PFSK-1 (cell line): ENCODE data around the gene CCDC87.

Experiments
- FOXP2 ChIP-seq: optimal IDR thresholded peaks from 2 replicates; pipeline ENCODE3; 2011; ENCODE audit warnings: borderline replicate concordance, control low read depth, inconsistent platforms; ENCODE audit not compliant: insufficient read depth; ENCODE audit errors: extremely low read length, extremely low read depth
- POLR2AphosphoS5 ChIP-seq: IDR thresholded peaks from 2 replicates; pipeline ENCODE4 v1.6.1; 2012; ENCODE audit warnings: low read depth, mild to moderate bottlenecking, control low read depth, low read length, moderate library complexity
- SIN3A ChIP-seq: IDR thresholded peaks from 2 replicates; pipeline ENCODE4 v1.6.1; 2012; ENCODE audit warnings: mild to moderate bottlenecking, low read length, moderate library complexity, borderline replicate concordance; ENCODE audit not compliant: insufficient read depth
- TAF1 ChIP-seq: IDR thresholded peaks from 2 replicates; pipeline ENCODE4 v1.6.1; 2012; ENCODE audit warnings: low read length, control low read depth, borderline replicate concordance; ENCODE audit not compliant: insufficient read depth
- TF ChIP-seq, protein P1 (sequence below), 2 experiments: IDR thresholded peaks; 2 replicates each; pipeline versions ENCODE4 v1.6.1 to v1.8.0; 2011 to 2012; ENCODE audit warnings: low read depth in 2 of 2, low read length in 2 of 2, control low read depth in 1 of 2, inconsistent platforms in 1 of 2, mild to moderate bottlenecking in 1 of 2, moderate library complexity in 1 of 2; ENCODE audit not compliant: insufficient read depth in 1 of 2

CCDC87 gene

DNA sequence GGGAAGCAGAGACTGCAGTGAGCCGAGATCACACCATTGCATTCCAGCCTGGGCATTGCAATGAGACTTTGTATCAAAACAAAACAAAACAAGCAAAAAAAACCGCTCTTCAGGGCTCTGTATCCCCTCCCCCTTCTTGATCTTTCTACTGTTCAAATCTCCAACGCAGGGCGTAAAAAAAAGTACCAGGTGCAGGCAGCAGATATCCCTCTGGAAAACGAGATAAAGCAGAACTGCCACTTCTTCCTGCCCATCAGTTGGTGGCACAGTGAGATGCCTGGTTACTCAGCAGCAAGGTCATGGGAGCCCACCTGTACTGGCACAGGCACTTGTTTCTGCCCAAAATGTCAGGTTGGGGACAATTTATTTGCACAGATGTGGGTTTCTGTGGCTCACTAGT lies 11.3 kb upstream of the CCDC87 start:
- TF ChIP-seq SIN3A (no peak), POLR2AphosphoS5 (no peak), TAF1 (no peak), FOXP2 (no peak)
- TF ChIP-seq, protein P1, sequence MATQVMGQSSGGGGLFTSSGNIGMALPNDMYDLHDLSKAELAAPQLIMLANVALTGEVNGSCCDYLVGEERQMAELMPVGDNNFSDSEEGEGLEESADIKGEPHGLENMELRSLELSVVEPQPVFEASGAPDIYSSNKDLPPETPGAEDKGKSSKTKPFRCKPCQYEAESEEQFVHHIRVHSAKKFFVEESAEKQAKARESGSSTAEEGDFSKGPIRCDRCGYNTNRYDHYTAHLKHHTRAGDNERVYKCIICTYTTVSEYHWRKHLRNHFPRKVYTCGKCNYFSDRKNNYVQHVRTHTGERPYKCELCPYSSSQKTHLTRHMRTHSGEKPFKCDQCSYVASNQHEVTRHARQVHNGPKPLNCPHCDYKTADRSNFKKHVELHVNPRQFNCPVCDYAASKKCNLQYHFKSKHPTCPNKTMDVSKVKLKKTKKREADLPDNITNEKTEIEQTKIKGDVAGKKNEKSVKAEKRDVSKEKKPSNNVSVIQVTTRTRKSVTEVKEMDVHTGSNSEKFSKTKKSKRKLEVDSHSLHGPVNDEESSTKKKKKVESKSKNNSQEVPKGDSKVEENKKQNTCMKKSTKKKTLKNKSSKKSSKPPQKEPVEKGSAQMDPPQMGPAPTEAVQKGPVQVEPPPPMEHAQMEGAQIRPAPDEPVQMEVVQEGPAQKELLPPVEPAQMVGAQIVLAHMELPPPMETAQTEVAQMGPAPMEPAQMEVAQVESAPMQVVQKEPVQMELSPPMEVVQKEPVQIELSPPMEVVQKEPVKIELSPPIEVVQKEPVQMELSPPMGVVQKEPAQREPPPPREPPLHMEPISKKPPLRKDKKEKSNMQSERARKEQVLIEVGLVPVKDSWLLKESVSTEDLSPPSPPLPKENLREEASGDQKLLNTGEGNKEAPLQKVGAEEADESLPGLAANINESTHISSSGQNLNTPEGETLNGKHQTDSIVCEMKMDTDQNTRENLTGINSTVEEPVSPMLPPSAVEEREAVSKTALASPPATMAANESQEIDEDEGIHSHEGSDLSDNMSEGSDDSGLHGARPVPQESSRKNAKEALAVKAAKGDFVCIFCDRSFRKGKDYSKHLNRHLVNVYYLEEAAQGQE (IDR thresholded peaks at IDR 0.05; ENCODE audit: insufficient read depth in 1 of 2, low read depth in 2 of 2, low read length in 2 of 2) = no peak

DNA sequence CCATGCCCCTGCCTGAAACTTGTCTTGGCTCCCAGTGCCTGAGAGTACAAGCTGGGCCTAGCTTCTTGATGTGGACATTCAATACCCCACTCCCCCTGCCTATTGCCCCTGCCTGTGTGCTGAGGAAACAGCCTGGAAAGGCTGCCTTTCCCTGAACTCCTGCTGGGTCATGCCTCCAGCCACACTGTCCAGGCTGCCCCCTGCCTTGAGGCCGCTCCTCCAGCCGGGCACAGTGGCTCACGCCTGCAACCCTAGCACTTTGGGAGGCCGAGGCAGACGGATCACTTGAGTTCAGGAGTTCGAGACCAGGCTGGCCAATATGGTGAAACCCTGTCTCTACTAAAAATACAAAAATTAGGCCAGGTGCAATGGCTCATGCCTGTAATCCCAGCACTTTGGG lies 10.2 kb upstream of the CCDC87 start:
- TF ChIP-seq FOXP2 = no peak
- TF ChIP-seq TAF1 = no peak
- TF ChIP-seq, protein P1 (IDR thresholded peaks at IDR 0.05; ENCODE audit: insufficient read depth in 1 of 2, low read depth in 2 of 2, low read length in 2 of 2) = no peak
- TF ChIP-seq POLR2AphosphoS5 = no peak
- TF ChIP-seq SIN3A = no peak

DNA sequence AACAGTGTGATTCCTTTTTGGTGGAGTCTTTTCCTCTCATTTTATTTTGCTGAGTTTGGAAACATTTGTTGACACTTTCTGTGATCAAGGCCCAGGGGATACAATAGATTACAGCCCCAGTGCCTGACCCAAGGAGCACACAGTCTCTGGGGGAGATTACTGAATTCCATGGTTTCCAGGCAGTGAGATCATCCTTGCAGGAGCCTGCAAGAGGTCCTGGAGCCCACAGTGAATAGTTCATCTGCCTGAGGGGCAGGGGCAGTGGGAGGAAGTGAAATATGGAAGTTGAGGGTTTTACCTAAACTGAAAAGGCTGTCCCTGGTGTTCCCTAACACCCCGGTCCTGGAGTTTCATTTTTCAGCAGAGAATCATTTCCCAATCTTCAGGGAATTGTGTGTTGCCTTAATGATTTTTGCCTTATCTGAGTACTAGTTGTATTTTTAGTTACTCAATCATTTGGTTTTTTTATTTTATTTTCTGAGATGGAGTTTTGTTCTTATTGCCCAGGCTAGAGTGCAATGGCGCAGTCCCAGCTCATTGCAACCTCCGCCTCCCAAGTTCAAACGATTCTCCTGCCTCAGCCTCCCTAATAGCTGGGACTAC lies 7.9 kb upstream of the CCDC87 start:
- TF ChIP-seq SIN3A (no peak), POLR2AphosphoS5 (no peak), FOXP2 (no peak), TAF1 (no peak)
- TF ChIP-seq, protein P1 (IDR thresholded peaks at IDR 0.05; ENCODE audit: insufficient read depth in 1 of 2, low read depth in 2 of 2, low read length in 2 of 2) = no peak

DNA sequence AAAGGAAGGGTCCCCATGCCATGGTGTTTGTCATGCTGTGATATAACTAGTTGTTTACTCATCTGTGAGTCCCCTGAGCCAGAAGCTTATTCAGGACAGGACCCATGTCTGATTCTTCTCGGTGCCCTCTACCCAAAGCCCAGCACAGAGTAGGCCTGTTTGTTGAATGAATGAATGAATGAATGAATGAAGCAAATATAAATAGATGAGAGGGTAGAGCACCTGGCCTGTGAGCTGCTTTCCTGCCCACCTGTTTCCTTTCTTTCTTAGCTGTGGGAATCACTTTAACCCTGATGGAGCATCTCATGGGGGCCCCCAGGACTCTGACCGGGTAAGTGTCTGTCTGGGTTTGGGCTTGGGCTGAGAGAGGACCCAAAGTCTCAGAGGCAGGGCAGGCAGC lies 7.4 kb upstream of the CCDC87 start:
- TF ChIP-seq SIN3A = no peak
- no peak for TF ChIP-seq TAF1
- TF ChIP-seq, protein P1 (IDR thresholded peaks at IDR 0.05; ENCODE audit: insufficient read depth in 1 of 2, low read depth in 2 of 2, low read length in 2 of 2) = no peak
- TF ChIP-seq POLR2AphosphoS5 = no peak
- TF ChIP-seq FOXP2 = no peak
